GM10248 (cell line): ENCODE measurements around the gene SIMC1.

Experiments used
- CTCF ChIA-PET: fragments of 300-600 bp; sonication (Branson Sonifier 250); formaldehyde crosslinking; extraction: SDS; loops from one replicate; lab custom pipeline; 2021; ENCODE audit warnings: antibody characterized with exemption; lab: Yijun Ruan, JAX
- POLR2A ChIA-PET: fragments of 350-650 bp; sonication (Branson Sonifier 250); formaldehyde crosslinking; extraction: SDS; loops from one replicate; lab custom pipeline; 2020; ENCODE audit warnings: antibody characterized with exemption; lab: Yijun Ruan, JAX
- DNase-seq: peaks from one replicate; pipeline ENCODE4 v3.0.0; 2012; ENCODE audit errors: extremely low spot score
- CTCF ChIP-seq: IDR thresholded peaks from 2 replicates; pipeline ENCODE4 v1.5.1; 2012; ENCODE audit warnings: mild to moderate bottlenecking, low read depth; ENCODE audit errors: extremely low read depth, missing control alignments, control extremely low read depth

The SIMC1 gene

GRCh38 chr5:176384991-176385390 is 146.8 kb downstream of the SIMC1 start:
- POLR2A ChIA-PET = interaction anchor here (0.6 to 1.2 kb wide), 2 partner anchors 24 to 1018 kb away, joined by 3 read pairs; partner anchors contain the start of gene KIAA1191
- TF ChIP-seq CTCF = no peak
- CTCF ChIA-PET = interaction anchor here (1.1 kb wide), 1 partner anchor 8 kb away, joined by 3 read pairs; no protein-coding TSS in a partner anchor
- no peak for DNase-seq

- no peak for TF ChIP-seq CTCF
- DNase-seq = no peak
- POLR2A ChIA-PET = no interaction called here
- CTCF ChIA-PET = interaction anchor here (0.7 to 2.1 kb wide), 4 partner anchors 16 to 187 kb away, joined by 3 to 7 read pairs (median 4); partner anchors contain the start of gene KIAA1191
Measured at GRCh38 chr5:176386491-176386890, 148.3 kb downstream of the SIMC1 start.

- no peak for DNase-seq
- ChIA-PET POLR2A (no interaction called here), CTCF (interaction anchor here (0.7 to 2.1 kb wide), 3 partner anchors 33 to 270 kb away, joined by 3 to 5 read pairs (median 3); no protein-coding TSS in a partner anchor)
- no peak for TF ChIP-seq CTCF
Measured at GRCh38 chr5:176387384-176387925, 149.2 kb downstream of the SIMC1 start.

GRCh38 chr5:176388003-176388443 is 149.8 kb downstream of the SIMC1 start:
- ChIA-PET CTCF (interaction anchor here (0.7 to 2.1 kb wide), 2 partner anchors 34 to 270 kb away, joined by 3 to 5 read pairs; no protein-coding TSS in a partner anchor), POLR2A (interaction anchor here (1.4 kb wide), 1 partner anchor 26 kb away, joined by 6 read pairs; the partner anchor contains the start of gene KIAA1191)
- no peak for TF ChIP-seq CTCF
- DNase-seq = no peak

- ChIA-PET POLR2A (interaction anchor here (1.4 kb wide), 1 partner anchor 27 kb away, joined by 6 read pairs; the partner anchor contains the start of gene KIAA1191), CTCF (interaction anchor here (0.7 kb wide), 1 partner anchor 269 kb away, joined by 3 read pairs; no protein-coding TSS in a partner anchor)
- peak; percentile 96 for DNase-seq
- TF ChIP-seq CTCF = no peak
Measured at GRCh38 chr5:176388444-176389134, 150.4 kb downstream of the SIMC1 start, which contains the start of the genes HIGD2A and NOP16. HIGD2A (plus strand) TSS chr5:176388751; CDS start chr5:176388820, 69 bp downstream. NOP16 (minus strand) TSS chr5:176388598; CDS start chr5:176388539, 59 bp downstream.

GRCh38 chr5:176389135-176390123 is 151.2 kb downstream of the SIMC1 start:
- TF ChIP-seq CTCF = no peak
- ChIA-PET CTCF (interaction anchor here (1.4 kb wide), 1 partner anchor 15 kb away, joined by 3 read pairs; no protein-coding TSS in a partner anchor), POLR2A (interaction anchor here (0.7 to 1.4 kb wide), 2 partner anchors 28 to 421 kb away, joined by 5 to 6 read pairs; partner anchors contain the start of genes KIAA1191 and THOC3)
- DNase-seq = no peak
